IMR-90 (cell line): ENCODE measurements around the gene GTF2F1. TPM values are rescaled to one million over a fixed set of nuclear protein-coding genes. Genes with fewer than 3 reads are reported as not detected.

Source experiments
- ATAC-seq: fragments of 200-7000 bp; cut with Tn5 transposase; 2 replicates; pipeline ENCODE4 v1.9.1; 2020; ENCODE audit warnings: low read depth, mild to moderate bottlenecking, moderate library complexity
- BruUV-seq: library from RNA; stranded (reverse); fragments of 400-500 nt; replicated peaks from 2 replicates; lab custom pipeline; 2021; lab: Mats Ljungman, UMichigan
- CTCF ChIA-PET: fragments of 300-600 bp; formaldehyde crosslinking; extraction: SDS; loops from one replicate; lab custom pipeline; 2021; ENCODE audit warnings: antibody characterized with exemption; lab: Yijun Ruan, JAX
- POLR2A ChIA-PET: fragments of 300-600 bp; sonication (Branson Sonifier 250); formaldehyde crosslinking; loops from one replicate; lab custom pipeline; 2022; ENCODE audit warnings: antibody characterized with exemption; ENCODE audit not compliant: unreplicated experiment; lab: Charles Lee
- DNase-seq: peaks from one replicate; pipeline ENCODE4 v3.0.0; 2013
- H2AFZ ChIP-seq: replicated peaks from 2 replicates; pipeline ENCODE3; 2013; ENCODE audit warnings: low read length, mild to moderate bottlenecking; ENCODE audit not compliant: poor library complexity
- H2AK5ac ChIP-seq: 2 replicates; pipeline ENCODE4 v1.6.1; 2013; ENCODE audit warnings: low read depth, low read length, inconsistent platforms
- H2AK9ac ChIP-seq: replicated peaks from 2 replicates; pipeline ENCODE3; 2013; ENCODE audit warnings: mild to moderate bottlenecking, low read depth, low read length, moderate library complexity; ENCODE audit not compliant: poor library complexity
- H2BK120ac ChIP-seq: 2 replicates; pipeline ENCODE4 v1.6.1; 2013; ENCODE audit warnings: low read depth, low read length, inconsistent platforms
- H2BK15ac ChIP-seq: 3 replicates; pipeline ENCODE4 v1.6.1; 2013; ENCODE audit warnings: low read depth, low read length, inconsistent platforms
- H2BK20ac ChIP-seq: 2 replicates; pipeline ENCODE4 v1.6.1; 2013; ENCODE audit warnings: low read depth, mild to moderate bottlenecking, inconsistent platforms, low read length, moderate library complexity
- H2BK5ac ChIP-seq: 2 replicates; pipeline ENCODE4 v1.6.1; 2013; ENCODE audit warnings: mild to moderate bottlenecking, low read depth, low read length, inconsistent platforms; ENCODE audit not compliant: poor library complexity, severe bottlenecking
- H3K14ac ChIP-seq: replicated peaks from 2 replicates; pipeline ENCODE4 v1.6.1; 2013; ENCODE audit warnings: low read depth, low read length, inconsistent platforms
- H3K18ac ChIP-seq: 2 replicates; pipeline ENCODE4 v1.6.1; 2013; ENCODE audit warnings: low read depth, low read length, control low read depth
- H3K23ac ChIP-seq: 2 replicates; pipeline ENCODE4 v1.6.1; 2013; ENCODE audit warnings: low read depth, low read length, inconsistent platforms
- H3K27ac ChIP-seq: 2 replicates; pipeline ENCODE4 v1.5.1; 2013; ENCODE audit warnings: mild to moderate bottlenecking, control low read depth, low read length; ENCODE audit not compliant: insufficient read depth
- H3K27me3 ChIP-seq: 2 replicates; pipeline ENCODE4 v1.6.1; 2013; ENCODE audit warnings: low read length; ENCODE audit not compliant: control insufficient read depth, insufficient read depth
- H3K36me3 ChIP-seq: 2 replicates; pipeline ENCODE4 v1.6.1; 2013; ENCODE audit warnings: low read length, mixed read lengths; ENCODE audit not compliant: control insufficient read depth, insufficient read depth
- H3K4ac ChIP-seq: 2 replicates; pipeline ENCODE4 v1.6.1; 2013; ENCODE audit warnings: low read depth, low read length, inconsistent platforms
- H3K4me1 ChIP-seq: 2 replicates; pipeline ENCODE4 v1.6.1; 2013; ENCODE audit warnings: low read length, mixed read lengths; ENCODE audit not compliant: control insufficient read depth, insufficient read depth
- H3K4me2 ChIP-seq: 2 replicates; pipeline ENCODE4 v1.6.1; 2013; ENCODE audit warnings: low read depth, mild to moderate bottlenecking, control low read depth, low read length, moderate library complexity
- H3K4me3 ChIP-seq: 2 replicates; pipeline ENCODE4 v1.5.1; 2013; ENCODE audit warnings: low read depth, mild to moderate bottlenecking, control low read depth, low read length, moderate library complexity; ENCODE audit not compliant: insufficient read depth
- H3K56ac ChIP-seq: 2 replicates; pipeline ENCODE4 v1.6.1; 2013; ENCODE audit warnings: low read length, inconsistent platforms; ENCODE audit not compliant: insufficient read depth; ENCODE audit errors: extremely low read depth
- H3K79me1 ChIP-seq, 2 experiments: 2 replicates each; pipeline ENCODE4 v1.6.1; 2013; ENCODE audit warnings: low read length in 2 of 2, inconsistent platforms in 1 of 2, low read depth in 1 of 2
- H3K9ac ChIP-seq: 2 replicates; pipeline ENCODE4 v1.6.1; 2013; ENCODE audit warnings: low read depth, low read length, control low read depth
- H3K9me1 ChIP-seq: 2 replicates; pipeline ENCODE4 v1.6.1; 2013; ENCODE audit warnings: low read length, inconsistent platforms; ENCODE audit not compliant: insufficient read depth
- H3K9me3 ChIP-seq: 2 replicates; pipeline ENCODE4 v1.6.1; 2013; ENCODE audit warnings: low read length; ENCODE audit not compliant: control insufficient read depth, insufficient read depth
- H4K20me1 ChIP-seq: 2 replicates; pipeline ENCODE4 v1.6.1; 2013; ENCODE audit warnings: low read length, inconsistent platforms; ENCODE audit not compliant: insufficient read depth
- H4K5ac ChIP-seq: 2 replicates; pipeline ENCODE4 v1.6.1; 2013; ENCODE audit warnings: mild to moderate bottlenecking, low read depth, low read length, control low read depth
- H4K8ac ChIP-seq, 2 experiments: 2 replicates each; pipeline ENCODE4 v1.6.1; 2013; ENCODE audit warnings: low read depth in 2 of 2, low read length in 2 of 2, control low read depth in 1 of 2, inconsistent platforms in 1 of 2
- H4K91ac ChIP-seq: 2 replicates; pipeline ENCODE4 v1.6.1; 2013; ENCODE audit warnings: low read depth, low read length, inconsistent platforms; ENCODE audit not compliant: insufficient read depth
- BHLHE40 ChIP-seq: fragments of 150-350 bp; IDR thresholded peaks from 2 replicates; pipeline ENCODE4 v1.6.1; 2016; ENCODE audit warnings: mild to moderate bottlenecking, low read depth, low read length
- CEBPB ChIP-seq: IDR thresholded peaks from 2 replicates; pipeline ENCODE4 v1.6.1; 2012; ENCODE audit warnings: low read depth, low read length, improper control_type of control experiment
- CHD1 ChIP-seq: IDR thresholded peaks from 2 replicates; pipeline ENCODE4 v1.6.1; 2012; ENCODE audit warnings: low read depth, low read length, improper control_type of control experiment
- ELK1 ChIP-seq: fragments of 150-350 bp; IDR thresholded peaks from 2 replicates; pipeline ENCODE4 v1.6.1; 2016; ENCODE audit warnings: low read depth, mild to moderate bottlenecking, low read length, moderate library complexity, borderline replicate concordance
- FOS ChIP-seq: fragments of 150-350 bp; IDR thresholded peaks from 2 replicates; pipeline ENCODE4 v1.6.1; 2016; ENCODE audit warnings: low read depth, low read length
- MAFK ChIP-seq: IDR thresholded peaks from 2 replicates; pipeline ENCODE4 v1.6.1; 2012; ENCODE audit warnings: low read depth, low read length, improper control_type of control experiment
- MAZ ChIP-seq: IDR thresholded peaks from 2 replicates; pipeline ENCODE4 v1.6.1; 2012; ENCODE audit warnings: low read depth, mild to moderate bottlenecking, low read length, improper control_type of control experiment, moderate library complexity, borderline replicate concordance
- MXI1 ChIP-seq: IDR thresholded peaks from 2 replicates; pipeline ENCODE4 v1.6.1; 2012; ENCODE audit warnings: low read depth, mild to moderate bottlenecking, low read length, moderate library complexity, borderline replicate concordance
- NFE2L2 ChIP-seq: fragments of 150-350 bp; IDR thresholded peaks from 2 replicates; pipeline ENCODE4 v1.6.1; 2016; ENCODE audit warnings: low read depth, mild to moderate bottlenecking, low read length
- POLR2A ChIP-seq: IDR thresholded peaks from 2 replicates; pipeline ENCODE4 v1.6.1; 2012; ENCODE audit warnings: mild to moderate bottlenecking, low read depth, low read length
- RAD21 ChIP-seq: IDR thresholded peaks from 2 replicates; pipeline ENCODE4 v1.6.1; 2012; ENCODE audit warnings: low read length, improper control_type of control experiment
- RCOR1 ChIP-seq: IDR thresholded peaks from 2 replicates; pipeline ENCODE4 v1.6.1; 2012; ENCODE audit warnings: mild to moderate bottlenecking, low read length, improper control_type of control experiment; ENCODE audit not compliant: insufficient replicate concordance
- RFX5 ChIP-seq: IDR thresholded peaks from 2 replicates; pipeline ENCODE4 v1.8.0; 2012; ENCODE audit warnings: low read depth, mild to moderate bottlenecking, low read length, moderate library complexity
- SMC3 ChIP-seq: fragments of 150-350 bp; IDR thresholded peaks from 2 replicates; pipeline ENCODE4 v1.6.1; 2016; ENCODE audit warnings: low read depth, mild to moderate bottlenecking, antibody characterized with exemption, low read length, moderate library complexity
- USF2 ChIP-seq: fragments of 150-350 bp; IDR thresholded peaks from 2 replicates; pipeline ENCODE4 v1.6.1; 2017; ENCODE audit warnings: mild to moderate bottlenecking, antibody characterized with exemption, low read length, low read depth
- WGBS, 2 experiments: methylation state at CpG; one replicate each; pipeline versions ENCODE4 v1.1.5 to v1.1.7; 2013; ENCODE audit warnings: missing lambda C conversion rate in 2 of 2; ENCODE audit not compliant: insufficient read length in 1 of 2; ENCODE audit errors: extremely low coverage in 2 of 2; 5-methylcytosine and 5-hydroxymethylcytosine counted together
- dilution Hi-C: fragments of 300-500 bp; cut with HindIII; formaldehyde crosslinking; loops from one replicate; pipeline ENCODE4 v1.14.3; 2018; ENCODE audit warnings: low sequenced_read_pairs; ENCODE audit not compliant: unreplicated experiment
- in situ Hi-C: fragments of 300-500 bp; cut with MboI; formaldehyde crosslinking; loops from 3 replicates; pipeline ENCODE4 v1.14.3; 2019; ENCODE audit warnings: low sequenced_read_pairs, inconsistent platforms, mixed read lengths
- intact Hi-C: fragments of 100-400 bp; cut with micrococcal nuclease; formaldehyde crosslinking; loops from 2 replicates; pipeline ENCODE4 v1.10.0; 2022
- polyA plus RNA-seq, 3 experiments: library from polyadenylated mRNA; depleted of rRNA; stranded (reverse); fragments of >200 nt; gene quantifications; 2 replicates each; pipeline ENCODE4 v1.2.3, GENCODE V29; 2012; ENCODE audit warnings: low replicate concordance in 1 of 3
- total RNA-seq: library from RNA; depleted of rRNA; stranded (reverse); fragments of >200 nt; gene quantifications from 2 replicates; pipeline ENCODE4 v1.2.3, GENCODE V29; 2012
- TF ChIP-seq, protein P1 (sequence below): conservative IDR thresholded peaks from 2 replicates; pipeline ENCODE4 v1.5.1; 2012; ENCODE audit warnings: mild to moderate bottlenecking, low read depth, low read length, improper control_type of control experiment

Gene GTF2F1
- total and polyA plus RNA-seq, 2 of the 4 experiments (the other 2 are of a cell fraction) = 43.7 to 51.4 TPM

DNA sequence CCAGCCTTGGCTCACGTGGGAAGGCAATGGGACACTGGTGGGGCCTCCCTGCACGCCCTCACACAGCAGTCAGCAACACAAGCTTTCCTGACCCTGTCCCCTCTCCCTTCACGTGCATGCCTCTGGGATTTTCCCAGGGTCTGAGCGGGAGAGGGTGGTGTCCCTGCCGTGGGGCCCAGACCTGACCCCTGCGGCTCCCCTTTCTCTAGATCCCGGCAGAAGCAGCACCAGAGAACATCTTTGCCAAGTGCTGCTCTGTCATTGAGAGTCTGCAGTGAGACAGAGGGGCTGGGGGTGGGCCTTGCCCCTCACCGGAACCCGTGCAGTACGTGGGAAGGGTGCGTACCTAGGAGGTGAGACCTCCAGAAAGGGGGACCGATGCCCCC is 19.1 kb upstream of the GTF2F1 start:
- DNase-seq (no peak), ATAC-seq (no peak)
- Histone ChIP-seq H3K27me3 (no peaks in the 10 kb centered on the region), H3K36me3 (peaks cover 37% of the 10 kb centered on the region), H4K20me1 (no peaks in the 10 kb centered on the region; the same call in 1 of the 2 replicates), H3K56ac (no peak overlapping the region), H3K4me3 (no peak overlapping the region), H3K18ac (no peak overlapping the region), H3K14ac (no peak overlapping the region), H2AFZ (no peak overlapping the region), H3K4me2 (no peak overlapping the region), H3K23ac (no peak overlapping the region), H4K5ac (no peak overlapping the region), H3K4ac (no peak overlapping the region), H2BK20ac (no peak overlapping the region), H2AK9ac (peak overlapping the region; percentile 3), H3K9me1 (no peaks in the 10 kb centered on the region; the same call in 1 of the 2 replicates), H2BK5ac (no peak overlapping the region), H3K79me1 (no peaks in the 10 kb centered on the region), H4K8ac (no peak overlapping the region), H4K91ac (no peak overlapping the region), H2BK120ac (no peak overlapping the region), H3K9ac (no peak overlapping the region), H2AK5ac (no peak overlapping the region), H3K4me1 (no peaks in the 10 kb centered on the region), H2BK15ac (no peak overlapping the region), H3K9me3 (no peaks in the 10 kb centered on the region), H3K27ac (no peak overlapping the region)
- no TSS peak for BruUV-seq
- intact Hi-C loops (loop anchor here (10.0 kb wide), 1 partner anchor 367 kb away; no protein-coding TSS in a partner anchor), dilution Hi-C loops (no loop called here), in situ Hi-C loops (no loop called here)
- 90% methylated on average over 4 of the region's 12 CpGs; no CpG with 5 or more reads in 1 of the 2 experiments for WGBS, 2 experiments
- ChIA-PET CTCF (no interaction called here), POLR2A (no interaction called here)
- TF ChIP-seq SMC3 (no peak), FOS (no peak), NFE2L2 (no peak), CEBPB (no peak), RFX5 (no peak), ELK1 (no peak), RAD21 (no peak), POLR2A (no peak), BHLHE40 (no peak), MAZ (no peak), MAFK (no peak), USF2 (no peak), MXI1 (no peak), CHD1 (no peak), RCOR1 (no peak)
- TF ChIP-seq, protein P1, sequence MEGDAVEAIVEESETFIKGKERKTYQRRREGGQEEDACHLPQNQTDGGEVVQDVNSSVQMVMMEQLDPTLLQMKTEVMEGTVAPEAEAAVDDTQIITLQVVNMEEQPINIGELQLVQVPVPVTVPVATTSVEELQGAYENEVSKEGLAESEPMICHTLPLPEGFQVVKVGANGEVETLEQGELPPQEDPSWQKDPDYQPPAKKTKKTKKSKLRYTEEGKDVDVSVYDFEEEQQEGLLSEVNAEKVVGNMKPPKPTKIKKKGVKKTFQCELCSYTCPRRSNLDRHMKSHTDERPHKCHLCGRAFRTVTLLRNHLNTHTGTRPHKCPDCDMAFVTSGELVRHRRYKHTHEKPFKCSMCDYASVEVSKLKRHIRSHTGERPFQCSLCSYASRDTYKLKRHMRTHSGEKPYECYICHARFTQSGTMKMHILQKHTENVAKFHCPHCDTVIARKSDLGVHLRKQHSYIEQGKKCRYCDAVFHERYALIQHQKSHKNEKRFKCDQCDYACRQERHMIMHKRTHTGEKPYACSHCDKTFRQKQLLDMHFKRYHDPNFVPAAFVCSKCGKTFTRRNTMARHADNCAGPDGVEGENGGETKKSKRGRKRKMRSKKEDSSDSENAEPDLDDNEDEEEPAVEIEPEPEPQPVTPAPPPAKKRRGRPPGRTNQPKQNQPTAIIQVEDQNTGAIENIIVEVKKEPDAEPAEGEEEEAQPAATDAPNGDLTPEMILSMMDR = no peak
